Posterior cingulate gyrus (tissue), 11 donors: Measurements from ENCODE around the gene PAPPA2.
"Not testable (repeated sequence)": the region's sequence is repeated elsewhere in the genome, so short reads cannot be mapped to it uniquely, and the experiment has no call there.

ENCODE experiments used
- DNase-seq, 10 donors: peaks; one replicate each; pipeline versions ENCODE4 v3.0.0 to v3.0.0-alpha.2; 2020 to 2021; ENCODE audit warnings: mixed read lengths in 3 of 10
- intact Hi-C: fragments of 100-400 bp; cut with DNase I; formaldehyde crosslinking; loops from one replicate; pipeline ENCODE4 v1.15.1; 2023

The PAPPA2 gene

GRCh38 chr1:176745945-176746344, 283.0 kb downstream of the PAPPA2 start:
- intact Hi-C loops: no loop called here
- DNase-seq: no peak

DNA sequence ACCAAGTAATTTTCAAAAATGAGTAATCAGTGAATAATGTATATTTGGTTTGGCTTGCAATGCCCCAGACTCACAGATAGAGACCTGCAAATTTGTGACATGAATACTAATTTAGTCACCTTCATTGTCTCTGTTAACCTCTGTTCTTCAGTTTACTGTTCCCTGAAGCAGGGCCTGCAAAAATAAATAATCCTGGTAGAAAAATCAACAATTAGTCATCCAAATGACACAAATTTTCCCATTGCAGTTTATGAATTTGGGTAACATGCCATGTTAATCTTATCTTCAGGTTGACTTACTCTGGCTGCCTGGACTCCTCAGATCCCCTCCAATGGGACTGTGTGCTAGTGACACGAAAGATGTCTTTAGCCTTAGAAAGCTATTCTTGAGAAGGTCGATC, 289.5 kb downstream of the PAPPA2 start:
- DNase-seq: no peak
- intact Hi-C loops: no loop called here

DNA sequence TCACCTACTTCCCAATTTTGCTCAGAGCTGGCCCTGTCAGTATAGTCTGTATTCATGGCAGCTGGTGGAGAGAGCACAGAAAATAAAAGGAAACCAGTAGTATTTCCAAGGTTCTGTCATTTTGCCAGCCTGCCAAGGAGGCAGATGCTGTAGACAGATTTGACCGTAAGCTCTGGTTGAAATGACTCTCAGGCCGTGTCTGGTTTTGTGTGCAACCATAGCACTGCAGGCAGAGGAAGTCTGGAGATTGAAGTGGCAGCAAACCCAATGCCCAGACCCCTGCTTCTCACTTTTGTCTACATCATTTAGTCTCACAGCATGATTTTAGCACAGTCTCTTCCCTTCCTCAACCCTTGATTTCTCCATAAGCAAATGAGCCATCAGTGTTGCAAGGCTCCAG, 291.7 kb downstream of the PAPPA2 start:
- intact Hi-C loops: no loop called here
- no peak for DNase-seq

- intact Hi-C loops: not testable (repeated sequence)
Measured at GRCh38 chr1:176756817-176757216, 293.8 kb downstream of the PAPPA2 start.

GRCh38 chr1:176765608-176766007, 302.6 kb downstream of the PAPPA2 start:
- intact Hi-C loops: no loop called here
- DNase-seq: no peak

More at GRCh38 chr1:176756817-176757216, 293.8 kb downstream of the PAPPA2 start:
- not testable (repeated sequence) for DNase-seq

- DNase-seq: no peak
- intact Hi-C loops: no loop called here
Measured at GRCh38 chr1:176766779-176767178, 303.8 kb downstream of the PAPPA2 start.

- no peak for DNase-seq
- intact Hi-C loops: no loop called here
Measured at GRCh38 chr1:176767714-176768136, 304.8 kb downstream of the PAPPA2 start.

GRCh38 chr1:176768532-176768931, 305.6 kb downstream of the PAPPA2 start:
- intact Hi-C loops: no loop called here
- DNase-seq: no peak

DNA sequence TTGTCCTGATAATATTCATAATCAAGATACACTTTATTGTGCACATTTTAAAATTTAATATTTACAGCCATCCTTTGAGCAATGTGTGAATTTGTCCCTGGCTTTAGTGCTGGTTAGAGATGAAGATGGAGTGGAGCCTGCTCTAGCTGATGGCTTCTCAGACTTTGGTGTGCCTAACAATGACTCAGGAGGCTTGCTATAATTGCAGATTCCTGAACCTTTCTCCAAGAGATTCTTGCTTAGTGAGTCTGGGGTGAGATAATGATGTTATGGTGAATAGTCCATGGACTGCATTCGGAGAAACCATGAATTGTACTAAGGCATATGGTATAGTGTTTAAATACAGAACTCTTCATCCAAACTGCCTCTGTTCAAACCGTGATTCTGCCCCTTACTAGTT, 307.1 kb downstream of the PAPPA2 start:
- intact Hi-C loops: no loop called here

GRCh38 chr1:176773038-176773437, 310.1 kb downstream of the PAPPA2 start:
- no peak for DNase-seq
- intact Hi-C loops: no loop called here

More for the DNA sequence above, 307.1 kb downstream of the PAPPA2 start:
- DNase-seq: no peak

- intact Hi-C loops: no loop called here
- no peak for DNase-seq
Measured at GRCh38 chr1:176774224-176774623, 311.2 kb downstream of the PAPPA2 start.

GRCh38 chr1:176775378-176775777, 312.4 kb downstream of the PAPPA2 start:
- intact Hi-C loops: no loop called here
- DNase-seq: no peak

- intact Hi-C loops: no loop called here
- DNase-seq: no peak
Measured at GRCh38 chr1:176775996-176776395, 313.0 kb downstream of the PAPPA2 start.

DNA sequence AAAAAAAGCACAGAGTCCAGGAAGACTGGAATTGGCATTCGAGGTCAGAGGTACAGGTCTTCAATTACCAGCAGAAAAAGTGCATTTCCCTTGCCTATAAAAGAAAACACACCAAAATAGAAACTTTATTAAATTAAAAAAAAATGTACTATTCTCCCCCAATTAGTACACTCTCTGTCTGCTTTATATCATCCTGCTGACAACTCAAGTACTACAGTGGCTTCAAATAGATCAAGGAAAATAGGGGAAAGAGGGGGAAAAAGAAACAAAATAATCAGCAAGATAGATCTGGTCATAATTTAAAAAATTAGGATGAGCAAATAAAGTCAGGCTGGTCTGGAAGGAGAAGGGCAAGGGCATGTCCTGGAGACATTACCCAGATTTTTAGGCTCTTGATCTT, 315.1 kb downstream of the PAPPA2 start:
- no peak for DNase-seq
- intact Hi-C loops: no loop called here

GRCh38 chr1:176779992-176780328, 317.0 kb downstream of the PAPPA2 start:
- DNase-seq: no peak
- intact Hi-C loops: no loop called here

GRCh38 chr1:176783309-176783708, 320.3 kb downstream of the PAPPA2 start:
- no peak for DNase-seq
- intact Hi-C loops: no loop called here

DNA sequence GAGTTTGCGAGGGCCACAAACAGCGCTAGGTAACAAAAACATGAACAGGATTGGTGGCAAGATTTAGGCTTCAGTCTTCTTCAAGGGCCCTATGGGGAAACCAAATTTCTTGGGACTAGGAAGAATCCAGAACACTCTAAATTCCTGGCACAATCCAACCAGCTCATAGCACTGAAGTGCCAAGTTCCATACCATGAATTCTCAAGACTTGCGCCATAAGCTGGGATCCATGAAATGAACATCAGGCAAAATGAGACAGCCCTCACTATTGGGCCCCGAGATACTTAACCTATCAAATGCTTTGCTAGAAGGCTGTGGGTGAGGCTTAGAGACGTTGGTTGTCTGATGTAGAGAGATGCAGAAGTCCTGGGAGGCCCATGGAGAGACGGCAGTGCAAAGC, 322.1 kb downstream of the PAPPA2 start:
- intact Hi-C loops: no loop called here
- DNase-seq: no peak

- DNase-seq: no peak
- intact Hi-C loops: no loop called here
Measured at GRCh38 chr1:176785791-176786190, 322.8 kb downstream of the PAPPA2 start.

- DNase-seq: no peak
- intact Hi-C loops: no loop called here
Measured at GRCh38 chr1:176786274-176786673, 323.3 kb downstream of the PAPPA2 start.

- DNase-seq: no peak
- intact Hi-C loops: no loop called here
Measured at GRCh38 chr1:176789571-176790090, 326.7 kb downstream of the PAPPA2 start.

DNA sequence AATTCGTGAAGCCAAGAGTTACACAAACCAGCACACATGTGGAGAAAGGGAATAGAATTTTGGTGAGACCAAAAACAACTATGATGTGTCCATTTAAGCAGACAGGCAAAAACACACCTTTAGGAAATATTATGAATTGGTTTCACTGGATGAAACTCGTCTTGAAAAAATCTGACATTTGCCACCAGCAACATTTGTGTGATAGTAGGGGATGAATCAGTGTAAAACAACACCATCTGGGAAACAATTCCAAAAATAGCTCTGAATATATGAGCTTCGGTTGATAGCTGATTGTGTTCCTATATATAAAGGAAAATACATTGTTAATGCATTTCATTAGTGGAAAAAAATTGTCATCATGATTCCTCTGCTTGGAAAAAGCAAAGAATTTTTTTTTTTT, 327.8 kb downstream of the PAPPA2 start:
- intact Hi-C loops: no loop called here

DNA sequence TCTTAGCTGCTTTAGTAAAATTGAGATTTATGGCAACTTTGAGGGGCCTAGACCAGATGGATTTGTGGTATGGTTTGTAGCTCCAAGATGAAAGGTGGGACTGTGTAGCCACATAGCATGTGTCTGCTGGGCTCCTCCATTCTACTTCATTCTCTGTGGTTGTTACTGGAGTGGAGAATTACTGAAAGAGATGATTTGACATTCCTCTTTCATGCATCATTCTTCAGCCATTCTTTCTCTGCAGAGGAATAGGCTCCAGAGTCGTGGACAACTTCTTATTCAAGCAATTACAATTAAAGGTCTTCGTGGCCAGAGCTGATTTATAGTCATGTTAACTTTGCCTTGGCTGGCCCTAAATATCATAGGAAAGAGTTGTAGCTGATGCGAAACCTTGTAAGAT, 328.9 kb downstream of the PAPPA2 start:
- DNase-seq: no peak
- intact Hi-C loops: no loop called here

More for the DNA sequence above, 327.8 kb downstream of the PAPPA2 start:
- no peak for DNase-seq

DNA sequence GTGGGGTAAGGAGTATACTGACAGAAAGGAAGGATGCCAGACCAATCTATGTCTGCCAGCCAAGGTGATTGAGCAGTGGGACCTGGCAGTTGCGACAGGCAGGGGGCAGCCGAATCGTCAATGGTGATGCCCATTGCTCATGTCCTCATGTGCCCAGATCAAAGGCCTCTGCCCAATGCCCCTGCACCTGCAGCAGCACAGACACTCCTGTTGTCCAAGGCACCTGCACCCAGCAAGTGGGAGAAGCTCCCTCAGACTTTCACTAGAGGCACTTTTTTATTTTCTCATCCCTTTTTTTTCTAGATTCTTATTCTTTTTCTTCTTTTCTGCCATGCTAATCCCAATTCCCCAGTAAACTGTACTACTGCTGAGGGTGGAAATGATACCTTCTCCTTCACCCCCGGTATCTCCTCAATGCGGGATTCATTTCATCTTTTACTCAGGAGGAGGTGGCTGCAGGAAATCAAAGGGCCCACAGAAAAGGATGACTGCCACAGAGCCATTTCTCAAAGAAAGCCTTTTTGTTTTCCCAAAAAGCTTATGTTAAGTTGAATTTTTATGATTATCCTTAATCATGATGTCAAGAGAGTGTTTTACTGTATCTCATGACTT, 332.0 kb downstream of the PAPPA2 start:
- intact Hi-C loops: no loop called here
- DNase-seq: no peak
